GM19023 (cell line): ENCODE results near the gene CALHM1.

Experiments used
- ATAC-seq: cut with Tn5 transposase; IDR thresholded peaks from one replicate; pipeline ENCODE4 v1.9.1; 2021; ENCODE audit warnings: mild to moderate bottlenecking, moderate library complexity; ENCODE audit not compliant: unreplicated experiment

CALHM1 gene

DNA sequence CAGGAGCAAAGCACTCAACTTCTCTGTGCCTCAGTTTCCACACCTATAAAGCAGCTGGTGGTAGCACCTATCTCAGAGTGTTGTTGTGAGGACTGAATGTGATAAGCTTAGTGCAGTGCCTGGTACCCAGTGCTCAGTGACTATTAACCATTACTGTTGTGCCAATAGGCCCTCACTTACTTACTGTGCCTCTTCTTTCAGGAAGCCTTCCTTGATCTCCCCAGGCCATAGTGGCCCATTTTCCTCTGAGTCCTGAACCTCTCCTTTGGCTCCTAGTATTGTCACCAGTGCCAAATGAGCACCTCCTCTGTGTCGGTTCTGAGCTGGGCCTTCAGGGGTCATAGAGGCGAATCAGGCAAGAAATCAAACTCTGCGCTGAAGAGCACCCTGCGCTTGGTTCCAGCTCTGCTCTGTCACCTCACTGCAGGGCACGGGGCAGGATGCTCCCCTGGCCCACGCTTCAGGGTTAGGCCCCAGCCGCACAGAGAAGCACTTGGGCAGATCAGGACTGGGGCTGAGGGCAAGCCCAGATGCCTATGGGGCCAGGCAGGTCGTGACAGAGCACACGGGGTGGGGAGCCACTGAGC lies 2.5 kb downstream of the CALHM1 start:
- ATAC-seq, result no peak

DNA sequence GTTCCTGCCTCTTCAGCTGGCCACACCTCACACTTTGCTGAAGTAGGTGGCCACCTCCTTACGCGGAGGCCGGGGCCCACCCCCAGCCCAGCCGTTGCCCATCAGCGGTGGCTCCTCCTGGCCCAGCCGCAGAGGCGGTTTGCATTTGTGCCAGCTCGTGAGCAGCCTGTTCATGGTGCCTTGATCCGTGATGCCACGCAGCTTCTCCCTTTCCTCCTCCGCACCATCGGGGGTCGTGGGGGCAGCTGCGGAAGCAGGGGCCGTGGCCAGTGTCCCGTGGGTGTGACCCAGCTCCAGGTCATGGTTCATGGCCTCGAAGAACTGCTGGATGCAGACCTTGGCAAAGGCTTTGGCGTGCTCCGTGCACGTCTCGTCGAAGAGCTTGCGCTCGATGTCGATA lies 3.5 kb downstream of the CALHM1 start:
- ATAC-seq, result no peak

DNA sequence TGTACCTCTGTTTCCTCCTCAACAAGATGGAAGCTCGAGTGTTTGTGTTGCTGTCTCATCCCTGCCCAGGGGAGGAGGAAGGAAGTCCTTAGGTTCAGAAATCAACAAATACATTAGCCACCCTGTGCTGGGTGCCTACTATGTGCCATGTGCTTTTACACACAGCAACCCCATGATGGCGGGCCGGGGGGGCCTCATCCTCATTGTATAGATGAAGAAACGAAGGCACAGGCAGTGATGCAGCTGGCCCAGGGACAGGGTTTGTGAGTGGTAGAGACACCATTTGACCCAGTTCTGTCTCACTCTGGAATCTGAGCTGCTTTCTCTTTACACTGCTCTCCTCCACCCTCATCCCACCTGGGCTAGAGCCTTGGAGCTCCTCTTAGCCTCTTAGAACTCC lies 4.7 kb downstream of the CALHM1 start:
- ATAC-seq, result no peak

GRCh38 chr10:103452506-103453230 lies 6.0 kb downstream of the CALHM1 start:
- no peak for ATAC-seq

GRCh38 chr10:103451831-103452505 lies 6.7 kb downstream of the CALHM1 start, which contains the start of gene CALHM2:
Gene CALHM2 (minus strand): TSS chr10:103452370. CDS start chr10:103449941, 2,429 bp downstream.
- ATAC-seq, result peak; percentile 63

- ATAC-seq, result no peak
Observed at GRCh38 chr10:103451091-103451813, 7.4 kb downstream of the CALHM1 start.

- no peak for ATAC-seq
Observed at GRCh38 chr10:103450201-103450695, 8.5 kb downstream of the CALHM1 start.

GRCh38 chr10:103449208-103450144 lies 9.2 kb downstream of the CALHM1 start:
- no peak for ATAC-seq

DNA sequence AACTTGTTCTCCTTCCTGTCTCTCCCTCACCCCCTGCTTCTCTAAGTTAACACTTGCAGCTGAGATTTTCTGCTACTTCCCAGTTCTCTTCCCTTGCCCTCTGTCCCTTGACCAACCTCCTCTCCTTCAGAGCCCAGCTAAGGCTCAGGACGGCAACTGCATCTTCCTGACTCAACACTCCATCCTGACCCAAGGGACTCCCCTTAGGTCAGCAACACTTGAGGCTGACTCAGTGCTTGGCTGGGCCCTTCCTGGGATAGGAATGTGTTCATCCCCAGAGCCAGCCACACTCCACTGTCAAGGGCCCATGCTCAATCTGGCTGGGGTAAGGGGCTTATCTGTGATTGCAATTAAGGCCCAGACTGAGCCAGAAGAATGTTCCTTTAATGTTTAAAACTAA lies 10.0 kb downstream of the CALHM1 start:
- no peak for ATAC-seq

DNA sequence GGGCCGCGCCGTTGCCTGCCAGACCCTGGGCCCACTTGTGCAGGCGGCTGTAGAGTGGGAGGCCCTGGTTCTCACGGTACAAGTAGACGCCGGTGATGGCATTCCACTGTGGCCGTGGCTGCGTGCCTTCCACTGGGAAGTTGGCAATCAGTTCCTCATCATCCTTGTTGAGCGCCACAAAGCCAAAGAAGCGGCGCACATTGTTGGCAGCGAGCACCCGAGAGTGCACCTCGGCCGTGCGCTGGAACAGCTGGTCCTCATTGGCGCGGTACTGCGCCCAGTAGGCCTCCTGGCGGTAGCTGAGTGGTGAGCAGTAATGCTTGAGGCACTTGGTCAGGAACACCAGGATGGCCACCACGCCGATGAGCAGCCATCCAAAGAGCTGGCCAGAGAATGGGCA lies 11.5 kb downstream of the CALHM1 start:
- ATAC-seq, result no peak

DNA sequence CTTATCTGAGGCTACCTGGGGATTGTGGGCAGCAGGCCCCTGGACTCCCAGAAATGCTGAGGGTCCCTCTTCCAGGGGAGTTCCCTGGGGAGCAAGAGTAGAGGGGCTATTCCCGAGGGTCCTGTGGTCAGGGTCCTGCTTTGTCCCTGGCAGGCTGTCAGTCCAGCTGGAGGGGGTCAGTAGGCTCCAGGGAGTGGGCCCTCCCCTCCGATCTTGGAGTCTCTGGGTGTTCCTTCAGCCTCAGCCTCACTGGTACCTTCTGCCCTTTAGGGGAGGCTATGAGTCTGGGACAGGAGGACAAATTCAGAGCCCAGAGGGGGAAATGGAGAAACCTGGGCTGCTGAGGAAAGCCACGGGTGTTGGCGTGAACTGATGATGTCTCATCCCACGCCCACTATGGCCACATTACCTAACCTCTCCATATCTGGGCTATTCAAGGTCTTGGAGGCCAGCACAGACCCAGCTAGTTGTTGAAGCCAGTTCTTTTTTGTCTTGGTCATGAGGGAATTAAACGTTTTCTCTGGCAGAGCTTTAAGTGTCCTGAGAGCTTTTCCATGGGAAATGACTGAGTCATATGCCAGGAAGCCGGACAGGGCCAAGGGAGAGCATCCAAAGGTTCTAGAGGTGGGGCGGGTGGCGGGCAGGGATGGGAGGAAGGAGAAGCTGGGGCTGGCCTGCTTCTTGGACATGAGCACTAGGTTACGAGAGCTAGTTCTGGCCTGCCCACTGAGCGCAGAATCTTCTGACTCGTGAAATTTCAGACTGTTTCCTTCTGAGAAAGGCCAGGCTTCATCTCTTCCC lies 12.7 kb downstream of the CALHM1 start:
- no peak for ATAC-seq

- no peak for ATAC-seq
Observed at GRCh38 chr10:103445366-103445765, 13.3 kb downstream of the CALHM1 start.

DNA sequence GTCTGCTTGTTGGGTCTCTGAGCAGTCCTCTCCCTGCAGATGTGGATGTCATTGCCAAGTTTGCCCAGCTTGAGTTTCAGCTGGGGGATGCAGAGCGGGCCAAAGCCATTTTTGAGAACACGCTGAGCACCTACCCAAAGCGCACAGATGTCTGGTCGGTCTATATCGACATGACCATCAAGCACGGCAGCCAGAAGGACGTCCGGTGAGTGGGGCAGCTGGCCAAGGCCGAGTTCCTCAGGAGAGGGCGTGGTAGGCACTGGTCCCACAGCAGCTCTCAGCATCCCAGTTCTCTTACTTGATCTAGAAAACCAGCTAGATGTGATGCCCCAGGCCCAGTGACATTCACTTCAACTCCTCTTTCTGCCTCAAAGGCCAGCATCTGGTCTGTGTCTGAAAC lies 14.2 kb downstream of the CALHM1 start:
- no peak for ATAC-seq

- no peak for ATAC-seq
Observed at GRCh38 chr10:103443475-103444185, 15.1 kb downstream of the CALHM1 start.

DNA sequence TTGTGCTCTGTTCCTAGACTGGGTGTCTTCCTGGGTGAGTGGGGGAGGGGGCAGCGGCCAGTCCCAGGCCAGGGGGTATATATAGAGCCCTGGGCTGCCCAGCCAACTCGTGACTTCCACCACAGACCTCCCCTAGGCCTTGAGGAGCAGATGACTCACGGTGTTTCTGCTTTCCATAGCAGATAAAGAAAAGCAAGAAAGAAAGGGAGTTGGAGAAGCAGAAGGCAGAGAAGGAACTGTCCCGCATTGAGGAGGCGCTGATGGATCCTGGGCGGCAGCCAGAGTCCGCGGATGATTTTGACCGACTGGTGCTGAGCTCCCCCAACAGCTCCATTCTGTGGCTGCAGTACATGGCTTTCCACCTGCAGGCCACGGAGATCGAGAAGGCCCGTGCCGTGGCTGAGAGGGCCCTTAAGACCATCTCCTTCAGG lies 16.7 kb downstream of the CALHM1 start:
- ATAC-seq, result no peak

- no peak for ATAC-seq
Observed at GRCh38 chr10:103441611-103442010, 17.1 kb downstream of the CALHM1 start.

GRCh38 chr10:103441206-103441605 lies 17.5 kb downstream of the CALHM1 start:
- ATAC-seq, result no peak

DNA sequence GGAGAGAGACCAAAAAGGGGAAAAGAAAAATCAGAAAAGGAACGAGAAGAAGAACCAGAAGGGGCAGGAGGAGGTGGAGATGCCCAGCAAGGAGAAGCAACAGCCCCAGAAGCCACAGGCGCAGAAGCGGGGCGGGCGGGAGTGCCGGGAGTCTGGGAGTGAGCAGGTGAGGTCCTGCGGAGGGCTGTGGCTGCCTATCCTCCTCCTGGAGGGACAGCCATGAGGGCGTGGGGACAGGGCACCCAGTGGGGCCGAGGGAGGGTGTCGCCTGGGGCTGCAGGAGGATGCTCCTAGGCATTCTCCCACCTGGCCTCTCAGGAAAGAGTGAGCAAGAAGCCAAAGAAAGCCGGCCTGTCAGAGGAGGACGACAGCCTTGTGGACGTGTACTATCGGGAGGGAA lies 18.3 kb downstream of the CALHM1 start:
- ATAC-seq, result no peak

DNA sequence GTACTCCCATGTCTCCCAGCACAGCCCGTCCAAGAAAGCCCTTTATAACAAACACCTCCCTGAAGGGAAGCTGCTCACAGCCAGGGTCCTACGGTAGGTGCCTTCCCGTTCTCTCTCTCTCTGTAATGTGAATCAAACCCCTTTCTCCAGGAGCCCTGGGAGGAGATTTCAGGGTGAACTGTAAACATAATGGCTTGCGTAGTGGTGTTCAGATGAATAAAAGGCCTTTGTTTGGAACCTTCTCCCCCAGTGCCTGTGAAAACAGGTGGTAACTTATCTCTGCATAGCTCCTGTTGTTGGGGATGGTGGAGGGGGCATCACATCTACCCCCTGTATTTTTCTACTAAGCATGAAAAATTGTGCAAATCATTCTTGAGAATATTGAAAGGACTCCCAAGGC lies 18.9 kb downstream of the CALHM1 start:
- ATAC-seq, result no peak
